Mesenchymal stem cell (in vitro differentiated cells and primary cell): Measurements from ENCODE around the gene VPS45.

ENCODE experiments used
- DNase-seq: peaks from one replicate; pipeline ENCODE4 v3.0.0-alpha.2; 2013
- H2AFZ ChIP-seq: one replicate; pipeline ENCODE4 v1.6.1; 2013; ENCODE audit warnings: low read depth, mild to moderate bottlenecking, control low read depth, inconsistent platforms, low read length, moderate library complexity
- H2AK5ac ChIP-seq: 2 replicates; pipeline ENCODE4 v1.6.1; 2013; ENCODE audit warnings: low read length, moderate library complexity, mild to moderate bottlenecking, inconsistent platforms; ENCODE audit not compliant: severe bottlenecking
- H2BK120ac ChIP-seq: one replicate; pipeline ENCODE4 v1.6.1; 2013; ENCODE audit warnings: low read depth, mild to moderate bottlenecking, inconsistent platforms, low read length, moderate library complexity
- H2BK12ac ChIP-seq, 2 experiments: one replicate each; pipeline ENCODE4 v1.6.1; 2013; ENCODE audit warnings: inconsistent platforms in 2 of 2, low read length in 2 of 2, mild to moderate bottlenecking in 2 of 2, moderate library complexity in 2 of 2, control low read depth in 1 of 2
- H2BK15ac ChIP-seq: one replicate; pipeline ENCODE4 v1.6.1; 2013; ENCODE audit warnings: mild to moderate bottlenecking, low read depth, inconsistent platforms; ENCODE audit not compliant: poor library complexity, severe bottlenecking
- H2BK5ac ChIP-seq: 2 replicates; pipeline ENCODE4 v1.6.1; 2013; ENCODE audit warnings: low read depth, mild to moderate bottlenecking, low read length, control low read depth, inconsistent platforms; ENCODE audit not compliant: poor library complexity, severe bottlenecking
- H3K14ac ChIP-seq, 2 experiments: one replicate each; pipeline ENCODE4 v1.6.1; 2013; ENCODE audit warnings: inconsistent platforms in 2 of 2, low read length in 2 of 2, control low read depth in 1 of 2, mild to moderate bottlenecking in 1 of 2, moderate library complexity in 1 of 2
- H3K18ac ChIP-seq, 2 experiments: one replicate each; pipeline ENCODE4 v1.6.1; 2013; ENCODE audit warnings: inconsistent platforms in 2 of 2, low read length in 2 of 2, control low read depth in 1 of 2, low read depth in 1 of 2, mild to moderate bottlenecking in 1 of 2
- H3K23ac ChIP-seq, 2 experiments: one replicate each; pipeline ENCODE4 v1.6.1; 2013; ENCODE audit warnings: inconsistent platforms in 2 of 2, low read length in 2 of 2, mild to moderate bottlenecking in 2 of 2, moderate library complexity in 2 of 2, control low read depth in 1 of 2
- H3K27ac ChIP-seq: 2 replicates; pipeline ENCODE4 v1.5.1; 2013; ENCODE audit warnings: mild to moderate bottlenecking, moderate library complexity, low read length, control low read depth, inconsistent platforms; ENCODE audit not compliant: poor library complexity, severe bottlenecking
- H3K27me3 ChIP-seq, 2 experiments: 2 replicates each; pipeline versions ENCODE4 v1.6.1 to v1.7.0; 2013; ENCODE audit warnings: low read length in 2 of 2, mild to moderate bottlenecking in 2 of 2, moderate library complexity in 2 of 2, control low read depth in 1 of 2, inconsistent platforms in 1 of 2; ENCODE audit not compliant: control insufficient read depth in 1 of 2, insufficient read depth in 1 of 2
- H3K36me3 ChIP-seq, 2 experiments: 2 replicates each; pipeline versions ENCODE4 v1.6.1 to v1.7.0; 2013; ENCODE audit warnings: low read length in 2 of 2, control low read depth in 1 of 2, inconsistent platforms in 1 of 2, low read depth in 1 of 2, mild to moderate bottlenecking in 1 of 2; ENCODE audit not compliant: insufficient read depth in 2 of 2, control insufficient read depth in 1 of 2
- H3K4ac ChIP-seq, 2 experiments: one replicate each; pipeline ENCODE4 v1.6.1; 2013; ENCODE audit warnings: inconsistent platforms in 2 of 2, low read length in 2 of 2, mild to moderate bottlenecking in 2 of 2, moderate library complexity in 2 of 2, control low read depth in 1 of 2, low read depth in 1 of 2
- H3K4me1 ChIP-seq: 2 replicates; pipeline ENCODE4 v1.6.1; 2013; ENCODE audit warnings: low read depth, low read length, control low read depth; ENCODE audit not compliant: control insufficient read depth, insufficient read depth
- H3K4me2 ChIP-seq: 2 replicates; pipeline ENCODE4 v1.6.1; 2013; ENCODE audit warnings: low read length, mild to moderate bottlenecking, inconsistent platforms; ENCODE audit not compliant: poor library complexity, severe bottlenecking
- H3K4me3 ChIP-seq, 2 experiments: 2 replicates each; pipeline versions ENCODE4 v1.5.1 to v1.7.0; 2013; ENCODE audit warnings: low read length in 2 of 2, mild to moderate bottlenecking in 2 of 2, control low read depth in 1 of 2, low read depth in 1 of 2; ENCODE audit not compliant: insufficient read depth in 1 of 2
- H3K79me1 ChIP-seq: replicated peaks from 2 replicates; pipeline ENCODE4 v1.6.1; 2013; ENCODE audit warnings: mild to moderate bottlenecking, control low read depth, low read length, inconsistent platforms; ENCODE audit not compliant: poor library complexity, severe bottlenecking
- H3K9ac ChIP-seq: 2 replicates; pipeline ENCODE4 v1.7.0; 2013; ENCODE audit warnings: mild to moderate bottlenecking, low read length, moderate library complexity
- H3K9me3 ChIP-seq: 2 replicates; pipeline ENCODE4 v1.7.0; 2013; ENCODE audit warnings: mild to moderate bottlenecking, low read length; ENCODE audit not compliant: control insufficient read depth
- H4K8ac ChIP-seq: one replicate; pipeline ENCODE4 v1.6.1; 2013; ENCODE audit warnings: inconsistent platforms, mild to moderate bottlenecking, low read length, moderate library complexity
- H4K91ac ChIP-seq: one replicate; pipeline ENCODE4 v1.6.1; 2013; ENCODE audit warnings: mild to moderate bottlenecking, low read length, inconsistent platforms
- WGBS: methylation state at CpG from one replicate; pipeline ENCODE4 v1.1.7; 2013; ENCODE audit warnings: mixed read lengths; 5-methylcytosine and 5-hydroxymethylcytosine counted together

The VPS45 gene

DNA sequence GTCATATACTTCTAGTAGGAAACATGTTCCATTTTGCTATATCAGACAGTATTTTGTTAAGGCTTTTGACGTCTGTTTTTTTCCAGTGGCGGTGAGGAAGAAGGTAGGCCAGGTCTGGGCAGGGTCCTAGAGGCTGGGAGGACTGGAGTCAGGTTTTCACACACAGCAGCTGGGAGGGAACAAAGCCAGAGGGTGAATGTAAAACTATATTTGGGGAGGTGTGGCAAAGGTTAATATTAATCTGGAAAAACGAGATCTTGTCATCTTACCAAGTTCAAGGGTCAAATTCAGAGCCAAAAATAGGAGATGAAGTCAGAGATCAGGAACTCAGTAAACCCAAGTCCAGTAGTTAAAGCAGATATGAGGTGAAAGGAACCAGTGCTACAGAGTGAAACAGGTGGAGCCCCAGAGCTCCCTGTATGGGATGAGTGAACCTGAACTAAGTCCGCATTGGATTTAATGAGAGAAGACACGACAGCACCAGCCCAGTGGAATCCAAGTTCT lies 46.3 kb upstream of the VPS45 start:
- Histone ChIP-seq H2BK120ac (no peak overlapping the region), H3K27ac (no peak overlapping the region), H3K14ac (no peak overlapping the region), H3K36me3 (no peaks in the 10 kb centered on the region), H4K91ac (no peak overlapping the region), H3K27me3 (no peaks in the 10 kb centered on the region), H3K4me3 (no peak overlapping the region), H3K4me2 (no peak overlapping the region), H3K4ac (no peak overlapping the region), H2AFZ (no peak overlapping the region), H2AK5ac (no peak overlapping the region), H3K18ac (no peak overlapping the region), H2BK5ac (no peak overlapping the region), H3K9me3 (no peaks in the 10 kb centered on the region), H3K79me1 (no peaks in the 10 kb centered on the region), H3K4me1 (peaks cover 3% of the 10 kb centered on the region), H2BK12ac (no peak overlapping the region), H3K9ac (no peak overlapping the region), H3K23ac (no peak overlapping the region), H2BK15ac (no peak overlapping the region), H4K8ac (no peak overlapping the region)
- DNase-seq, result no peak
- WGBS, result 65% methylated on average over 4 of the region's 5 CpGs

DNA sequence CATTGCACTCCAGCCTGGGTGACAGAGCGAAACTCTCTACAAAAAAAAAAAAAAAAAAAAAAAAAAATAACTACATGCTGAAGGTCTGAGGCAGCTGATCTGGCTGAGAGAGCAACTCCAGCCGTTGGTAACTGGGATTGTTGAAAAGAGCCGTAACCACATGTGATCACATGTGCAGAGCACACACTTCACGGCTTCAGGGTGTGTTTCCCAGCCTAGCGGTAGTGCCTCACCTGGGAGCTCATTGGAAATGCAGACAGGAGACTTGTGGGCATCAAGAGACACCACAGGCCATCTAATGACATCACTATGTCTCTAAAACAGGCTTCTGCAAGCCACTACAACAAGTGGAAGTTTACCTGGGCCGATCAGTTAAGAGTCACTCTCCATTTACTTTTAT lies 45.2 kb upstream of the VPS45 start:
- Histone ChIP-seq H3K9me3 (no peaks in the 10 kb centered on the region), H2AK5ac (no peak overlapping the region), H3K27ac (no peak overlapping the region), H3K14ac (no peak overlapping the region), H3K27me3 (no peaks in the 10 kb centered on the region), H2BK5ac (no peak overlapping the region), H3K4me3 (no peak overlapping the region), H2AFZ (no peak overlapping the region), H2BK12ac (no peak overlapping the region), H4K91ac (no peak overlapping the region), H2BK120ac (no peak overlapping the region), H4K8ac (no peak overlapping the region), H2BK15ac (no peak overlapping the region), H3K4me1 (peaks cover 3% of the 10 kb centered on the region), H3K9ac (no peak overlapping the region), H3K36me3 (no peaks in the 10 kb centered on the region), H3K18ac (no peak overlapping the region), H3K4ac (no peak overlapping the region), H3K23ac (no peak overlapping the region), H3K79me1 (no peaks in the 10 kb centered on the region), H3K4me2 (no peak overlapping the region)
- DNase-seq, result no peak
- 93% methylated on average over 4 of the region's 6 CpGs for WGBS

DNA sequence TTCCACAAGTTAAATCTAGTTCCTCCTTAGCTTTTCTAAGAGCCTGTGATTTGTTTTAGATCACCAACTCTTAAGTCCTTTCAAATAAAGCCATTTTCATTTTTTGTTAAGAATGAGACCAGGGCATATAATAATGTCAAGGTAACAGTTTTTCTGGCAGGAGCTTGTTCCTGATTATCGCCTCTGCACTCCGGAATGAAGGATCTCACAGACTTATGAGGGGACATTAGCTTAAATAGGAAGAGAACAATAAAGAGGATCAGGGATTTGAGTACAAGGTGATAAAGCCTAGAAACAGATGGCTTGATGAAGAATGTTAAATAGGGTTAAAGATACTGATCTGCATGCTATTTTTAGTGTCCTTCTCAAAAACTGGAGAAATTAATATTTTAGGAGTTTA lies 43.4 kb upstream of the VPS45 start:
- no peak overlapping the region for H3K9ac ChIP-seq
- H4K91ac ChIP-seq, result no peak overlapping the region
- H3K9me3 ChIP-seq, result no peaks in the 10 kb centered on the region
- H3K23ac ChIP-seq, result no peak overlapping the region
- no peak overlapping the region for H3K18ac ChIP-seq
- H2AK5ac ChIP-seq, result no peak overlapping the region
- no peak overlapping the region for H3K14ac ChIP-seq
- H3K27ac ChIP-seq, result no peak overlapping the region
- no peak overlapping the region for H3K4me2 ChIP-seq
- H2AFZ ChIP-seq, result no peak overlapping the region
- H3K79me1 ChIP-seq, result no peaks in the 10 kb centered on the region
- H4K8ac ChIP-seq, result no peak overlapping the region
- H2BK5ac ChIP-seq, result no peak overlapping the region
- H3K36me3 ChIP-seq, result no peaks in the 10 kb centered on the region
- H3K4ac ChIP-seq, result no peak overlapping the region
- H3K4me1 ChIP-seq, result peaks cover 3% of the 10 kb centered on the region
- no peaks in the 10 kb centered on the region for H3K27me3 ChIP-seq
- no peak overlapping the region for H2BK120ac ChIP-seq
- no peak for DNase-seq
- no peak overlapping the region for H2BK12ac ChIP-seq
- H2BK15ac ChIP-seq, result no peak overlapping the region
- WGBS, result 89% methylated on average over 2 of the region's 2 CpGs
- no peak overlapping the region for H3K4me3 ChIP-seq

DNA sequence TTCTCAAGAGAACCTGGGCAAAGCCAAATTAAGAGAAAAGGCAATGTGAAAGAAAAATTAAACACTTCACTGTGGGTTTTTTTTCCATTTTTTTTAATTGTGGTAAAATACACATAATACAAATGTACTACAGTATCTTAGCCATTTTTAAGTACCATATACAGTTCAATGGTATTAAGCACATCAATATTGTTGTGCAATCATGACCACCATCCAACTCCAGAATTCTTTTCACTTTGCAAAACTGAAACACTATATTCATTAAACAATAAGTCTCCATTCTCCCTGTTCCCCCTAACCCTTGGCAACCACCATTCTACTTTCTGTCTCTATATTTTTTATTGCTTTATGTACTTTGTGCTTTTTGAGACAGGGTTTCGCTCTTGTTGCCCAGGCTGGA lies 39.3 kb upstream of the VPS45 start:
- Histone ChIP-seq H2BK12ac (no peak overlapping the region), H3K14ac (no peak overlapping the region), H2BK120ac (no peak overlapping the region), H3K36me3 (no peaks in the 10 kb centered on the region), H3K18ac (no peak overlapping the region), H3K27ac (no peak overlapping the region), H4K91ac (no peak overlapping the region), H2AK5ac (no peak overlapping the region), H2BK15ac (no peak overlapping the region), H3K9ac (no peak overlapping the region), H3K4me1 (no peaks in the 10 kb centered on the region), H2AFZ (no peak overlapping the region), H3K4me3 (no peak overlapping the region), H3K4me2 (no peak overlapping the region), H3K9me3 (no peaks in the 10 kb centered on the region), H4K8ac (no peak overlapping the region), H3K79me1 (no peaks in the 10 kb centered on the region), H3K27me3 (no peaks in the 10 kb centered on the region), H2BK5ac (no peak overlapping the region), H3K23ac (no peak overlapping the region), H3K4ac (no peak overlapping the region)
- 88% methylated on average over 1 of the region's 1 CpG for WGBS
- no peak for DNase-seq
